CD4-positive, alpha-beta T cell treated with Interleukin-10 for 1 hour (primary cell): ENCODE measurements around the gene DR1.

Experiments used
- DNase-seq: peaks from one replicate; pipeline ENCODE4 v3.0.0-alpha.2; 2020

Gene DR1

GRCh38 chr1:93345633-93346420 lies at the start of gene DR1:
DR1 (plus strand) TSS chr1:93345907; CDS start chr1:93346646, 739 bp downstream.
- peak; percentile 89 for DNase-seq

DNA sequence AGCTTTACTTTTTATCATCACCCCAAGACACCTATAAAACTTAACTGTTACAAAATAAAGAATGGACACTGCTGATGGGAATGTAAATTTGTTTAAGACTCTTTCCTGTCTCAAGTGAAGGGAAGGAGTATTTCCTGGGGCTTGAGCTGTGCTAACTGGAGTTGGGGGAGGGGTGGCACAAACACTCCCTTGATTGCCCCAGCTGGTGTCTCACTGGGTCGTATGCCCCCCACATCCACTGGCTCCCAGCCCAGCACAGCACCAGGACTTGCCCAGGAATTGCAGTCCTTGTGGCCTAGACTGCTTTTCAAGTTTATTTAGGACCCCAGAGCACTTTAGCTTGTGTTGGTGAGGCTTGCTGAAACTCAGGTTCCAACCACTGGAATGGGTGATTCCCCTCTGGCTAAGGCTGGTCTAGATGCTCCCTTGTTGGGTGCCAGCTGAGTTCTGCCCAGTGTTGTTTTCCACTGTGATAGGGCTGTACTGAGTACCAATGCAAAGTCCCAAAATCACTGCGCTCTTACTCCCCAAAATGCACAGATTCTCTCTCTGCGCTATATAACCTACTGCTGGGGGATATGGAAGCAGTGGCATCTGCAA lies 49.1 kb upstream of the DR1 start:
- DNase-seq: no peak

- DNase-seq: no peak
Observed at GRCh38 chr1:93301131-93301530, 44.6 kb upstream of the DR1 start.

DNA sequence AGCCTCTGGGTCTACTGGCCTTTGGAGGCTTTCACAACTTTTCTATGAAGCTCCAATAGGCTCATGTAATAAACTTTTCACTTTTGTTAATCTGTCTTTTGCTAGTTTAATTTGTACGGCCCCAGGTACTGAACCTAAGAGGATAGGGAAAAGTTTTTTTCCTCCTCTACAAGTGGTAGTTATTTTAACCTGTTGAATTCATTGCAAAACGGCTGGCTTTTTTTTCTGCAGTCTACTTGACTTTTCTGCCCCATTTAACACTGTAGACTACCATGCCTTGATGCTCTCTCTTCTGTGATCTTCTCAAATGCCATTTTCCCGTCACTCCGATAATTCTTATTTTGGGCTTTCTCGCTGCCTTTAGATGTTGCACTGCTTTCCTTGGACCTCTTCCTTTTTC lies 43.6 kb upstream of the DR1 start:
- DNase-seq: no peak

- peak; percentile 73 for DNase-seq
Observed at GRCh38 chr1:93304716-93305138, 41.0 kb upstream of the DR1 start.

- DNase-seq: no peak
Observed at GRCh38 chr1:93306920-93307319, 38.8 kb upstream of the DR1 start.

DNA sequence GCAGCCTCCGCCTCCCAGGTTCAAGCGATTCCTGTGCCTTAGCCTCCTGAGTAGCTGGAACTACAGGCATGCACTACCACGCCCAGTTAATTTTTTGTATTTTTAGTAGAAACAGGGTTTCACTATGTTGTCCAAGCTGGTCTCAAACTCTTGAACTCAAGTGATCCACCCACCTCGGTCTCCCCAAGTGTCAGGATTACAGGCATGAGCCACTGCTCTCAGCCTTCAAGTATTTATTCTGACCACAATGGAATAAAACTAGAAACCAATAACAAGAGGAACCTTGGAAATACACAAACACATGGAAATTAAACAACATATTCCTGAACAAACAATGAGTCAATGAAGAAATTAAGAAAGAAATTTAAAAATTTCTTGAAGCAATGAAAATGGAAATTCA lies 32.7 kb upstream of the DR1 start:
- no peak for DNase-seq

DNA sequence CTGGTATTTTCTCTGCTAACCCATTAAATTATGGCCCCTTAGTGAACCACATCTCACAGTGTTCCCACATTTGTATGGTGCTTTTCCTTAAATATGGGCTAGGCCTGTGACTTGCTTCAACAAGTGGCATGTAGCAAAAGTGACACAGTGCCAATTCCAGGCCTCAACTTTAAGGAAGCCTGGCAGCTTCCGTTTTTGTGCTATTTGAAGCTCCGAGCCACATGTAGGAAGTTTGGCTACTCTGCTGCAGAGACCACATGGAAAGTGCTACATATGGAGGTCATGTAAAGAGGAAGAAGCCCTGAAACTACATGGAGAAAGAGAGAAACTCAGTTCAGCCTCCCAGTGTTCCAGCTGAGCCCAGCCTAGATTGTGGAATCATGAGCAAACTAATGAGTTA lies 28.5 kb upstream of the DR1 start:
- DNase-seq: no peak

DNA sequence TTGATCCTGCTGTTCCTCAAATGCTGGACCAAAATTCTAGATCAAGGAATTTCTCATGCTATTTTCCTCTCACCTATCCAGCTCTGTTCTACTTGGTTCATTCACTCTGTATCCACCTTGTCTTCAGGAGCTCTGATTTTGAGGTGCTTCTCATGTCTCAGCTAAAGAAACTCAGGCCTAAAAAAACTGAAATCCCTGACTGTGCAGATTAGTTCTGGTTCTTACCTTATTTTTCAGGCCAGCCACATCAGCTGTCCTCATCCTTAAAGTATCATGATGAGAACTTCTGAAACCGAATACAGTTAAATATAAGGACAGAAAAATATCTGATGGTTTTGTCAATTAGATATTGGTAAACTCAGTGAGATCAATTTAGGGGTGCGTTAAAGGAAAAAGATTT lies 27.8 kb upstream of the DR1 start:
- DNase-seq: no peak

- no peak for DNase-seq
Observed at GRCh38 chr1:93321720-93322119, 24.0 kb upstream of the DR1 start.

GRCh38 chr1:93322349-93322748 lies 23.4 kb upstream of the DR1 start:
- no peak for DNase-seq

DNA sequence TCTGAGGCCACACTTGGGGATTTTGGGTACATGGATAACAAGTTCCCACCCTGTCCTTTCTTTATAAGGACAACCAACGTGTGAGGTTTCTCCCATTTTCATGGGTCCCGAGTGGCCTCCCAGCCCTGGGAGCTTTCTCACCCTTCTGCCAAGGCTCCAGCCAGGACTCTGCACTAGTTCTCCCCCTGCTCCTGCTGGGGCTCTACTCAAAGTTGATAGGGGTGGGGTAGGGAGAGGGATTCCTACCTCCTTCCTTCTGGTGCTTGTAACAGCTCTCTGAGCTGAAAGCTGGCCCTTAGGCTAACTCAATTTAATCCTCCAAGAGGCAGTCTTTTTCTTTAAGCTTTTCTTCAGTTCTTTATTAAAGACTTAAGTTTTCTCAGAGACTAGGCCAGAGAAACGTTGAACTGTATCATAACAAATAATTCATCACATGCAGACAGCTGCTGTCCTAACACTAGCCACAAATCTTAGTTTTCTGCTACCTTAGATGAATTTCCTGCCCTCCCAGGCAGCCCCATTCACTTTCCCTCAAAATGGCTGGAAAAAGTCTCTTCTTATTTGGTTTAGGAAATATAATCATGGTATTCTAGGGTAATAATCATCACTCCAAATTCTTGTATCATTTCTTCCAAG lies 22.4 kb upstream of the DR1 start:
- no peak for DNase-seq

DNA sequence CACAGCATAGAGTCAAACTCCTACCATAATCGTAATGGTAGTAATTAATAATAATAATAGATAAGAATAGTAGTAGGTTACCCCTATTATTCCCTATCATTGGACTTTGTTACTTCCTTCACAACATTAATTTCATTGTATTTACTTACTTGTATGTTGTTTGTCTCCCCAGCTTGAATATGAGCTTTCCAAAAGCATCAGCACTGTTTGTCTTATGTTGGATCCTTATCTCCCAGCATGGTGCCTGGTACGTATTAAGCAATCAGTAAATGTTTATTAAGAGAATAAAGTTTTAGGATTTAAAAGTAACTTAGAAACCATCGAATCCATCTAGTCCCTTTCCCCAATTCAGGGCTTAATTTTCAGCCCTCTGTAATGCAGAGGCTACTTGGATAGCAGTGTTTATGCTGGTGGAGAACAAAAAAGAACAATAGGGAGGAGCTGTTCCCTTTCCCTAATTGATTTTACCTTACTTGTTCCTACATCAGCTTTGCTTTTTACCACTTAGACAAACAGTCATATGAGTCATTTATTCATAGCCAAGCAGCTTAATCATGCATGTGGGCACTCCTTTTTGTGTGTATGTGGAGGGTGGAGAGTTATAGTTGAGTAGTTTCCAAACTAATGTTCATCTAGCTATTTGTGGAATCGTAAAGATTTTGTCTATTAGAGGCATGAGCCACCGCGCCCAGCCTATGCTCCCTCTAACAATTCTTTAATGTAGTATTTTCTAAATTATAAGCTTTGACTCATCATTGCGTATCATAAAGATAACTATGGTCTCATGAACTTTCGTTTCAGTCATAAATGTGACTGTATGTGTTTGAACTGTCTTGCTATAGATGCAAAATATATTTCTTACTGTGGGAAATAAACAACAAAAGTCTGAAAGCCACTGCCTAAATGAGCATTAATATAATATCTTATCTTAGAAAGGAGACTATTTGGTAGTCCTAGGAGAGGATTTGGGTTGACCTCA lies 20.9 kb upstream of the DR1 start:
- no peak for DNase-seq

DNA sequence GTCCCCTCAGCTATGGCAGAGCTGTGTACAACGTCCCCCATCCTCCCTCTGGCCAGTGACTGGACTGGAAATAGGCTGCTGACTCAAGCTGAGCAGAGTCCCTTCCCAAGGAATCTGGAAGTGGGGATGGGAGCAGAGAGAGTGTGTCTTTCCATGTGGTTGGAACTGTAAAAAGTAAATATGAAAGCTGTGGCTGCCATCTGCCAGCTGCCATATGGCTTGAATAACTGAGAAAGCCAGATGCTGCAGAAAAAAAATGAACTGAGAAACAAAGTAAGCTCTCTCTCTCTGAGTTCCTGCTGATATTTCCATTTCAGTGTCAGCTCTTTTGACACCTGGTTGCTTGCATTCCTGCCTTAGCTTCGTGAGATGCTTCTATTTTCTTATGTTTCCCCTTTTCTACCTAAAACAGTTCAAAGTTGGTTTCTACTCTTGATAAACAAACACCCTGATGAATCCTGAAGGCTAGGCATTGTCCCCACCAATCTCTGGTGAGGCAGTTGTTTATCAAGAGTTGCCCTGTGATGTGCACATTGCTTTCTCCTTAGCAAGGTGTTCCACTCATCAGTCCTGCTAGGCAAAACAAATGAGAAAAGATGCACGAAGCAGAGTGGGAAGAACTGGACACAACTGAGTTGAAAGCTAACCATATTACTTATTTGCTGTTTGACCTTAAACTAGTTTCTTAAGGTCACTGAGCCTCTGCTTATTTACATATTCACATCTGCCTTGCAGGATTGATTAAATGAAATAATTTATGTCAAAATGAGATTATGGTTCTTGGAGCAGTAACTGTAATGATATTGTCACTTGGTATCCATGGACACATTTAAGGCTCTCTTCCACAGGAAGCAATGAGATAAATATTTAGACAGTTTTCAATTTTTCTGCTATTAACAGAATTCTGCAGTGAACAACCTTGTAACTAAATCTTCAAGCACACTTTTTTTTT lies 16.6 kb upstream of the DR1 start:
- DNase-seq: no peak

- no peak for DNase-seq
Observed at GRCh38 chr1:93330196-93330595, 15.5 kb upstream of the DR1 start.

- no peak for DNase-seq
Observed at GRCh38 chr1:93330617-93331016, 15.1 kb upstream of the DR1 start.

DNA sequence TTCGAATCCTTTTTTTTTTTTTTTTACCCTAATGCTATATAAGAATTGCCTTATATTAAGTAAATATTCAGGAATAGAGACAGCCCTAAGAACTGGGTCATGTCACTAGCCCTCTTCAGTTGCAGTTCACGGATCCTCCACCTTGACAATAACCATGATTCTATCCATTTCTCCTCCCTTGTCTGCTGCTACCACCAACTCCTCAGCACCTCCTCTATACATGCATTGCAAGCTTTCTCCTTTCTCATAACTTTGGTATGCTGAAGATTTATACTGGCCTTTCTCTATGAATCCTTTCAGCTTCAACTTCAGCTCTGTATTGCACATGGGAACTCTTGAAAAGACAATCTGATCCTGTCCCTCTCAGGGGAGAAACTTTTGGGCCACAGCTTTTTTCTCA lies 14.3 kb upstream of the DR1 start:
- no peak for DNase-seq

DNA sequence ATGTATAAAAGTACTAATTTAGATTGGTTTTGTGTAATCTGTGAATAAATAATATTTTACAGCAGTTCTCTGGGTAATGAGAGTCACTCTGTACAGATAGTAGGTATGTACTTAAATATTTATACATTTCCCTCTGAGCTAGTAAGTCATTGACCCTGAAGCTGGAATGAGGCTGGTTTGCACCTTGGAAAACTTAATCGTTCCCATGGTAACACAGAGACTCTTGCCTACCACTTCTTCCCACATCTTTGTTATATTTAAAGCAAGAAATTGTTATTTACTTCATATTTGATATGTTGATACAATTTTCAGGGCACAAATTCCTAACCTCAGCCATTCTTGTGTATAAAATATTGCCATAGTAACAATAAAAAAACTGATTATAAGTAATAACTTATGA lies 13.3 kb upstream of the DR1 start:
- DNase-seq: no peak

DNA sequence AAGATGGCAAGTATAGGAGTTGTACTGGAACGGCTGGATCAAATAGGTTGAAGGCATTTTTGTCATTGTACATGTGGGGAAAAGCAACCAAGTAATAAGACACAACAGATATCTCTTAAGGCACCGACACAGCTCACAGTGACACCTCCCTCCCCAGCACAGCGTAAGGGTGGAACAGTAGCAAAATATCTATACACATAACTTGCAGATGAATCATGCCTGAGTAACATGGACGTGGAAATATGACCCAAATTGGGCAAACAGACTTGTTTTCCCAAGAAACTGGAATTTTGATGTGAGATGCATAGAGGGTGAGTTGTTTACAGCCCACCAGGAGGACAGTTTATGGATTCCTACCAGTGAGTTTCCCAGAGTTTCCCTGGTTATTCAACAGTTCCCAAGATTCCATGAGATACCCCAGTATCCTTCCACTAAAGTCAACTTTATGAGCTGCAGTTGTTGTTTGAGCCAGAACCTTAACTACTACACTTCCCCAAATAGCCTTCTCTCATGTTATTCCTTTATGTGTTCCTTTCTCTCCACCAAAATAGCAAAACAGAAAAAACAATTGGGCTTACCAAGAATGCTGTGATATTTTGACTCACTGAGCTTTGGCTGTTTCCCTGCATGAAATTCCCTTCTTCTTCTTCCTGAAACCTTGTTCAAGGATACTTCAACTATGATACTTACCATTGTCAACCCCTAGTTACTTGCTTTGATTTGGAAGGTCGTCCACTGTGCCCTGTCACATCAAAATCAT lies 7.1 kb upstream of the DR1 start:
- DNase-seq: no peak

GRCh38 chr1:93339171-93339697 lies 6.5 kb upstream of the DR1 start:
- no peak for DNase-seq

GRCh38 chr1:93340090-93340489 lies 5.6 kb upstream of the DR1 start:
- DNase-seq: no peak
